ENCODE data around the gene RIPOR2.

RIPOR2 gene

GRCh38 chr6:24838994-24839393 is 96.8 kb downstream of the RIPOR2 start:
- TF ChIP-seq EZH2phosphoT487 (IDR thresholded peaks at IDR 0.05; ENCODE audit: low read depth), result no peak
- TF ChIP-seq, protein P1, sequence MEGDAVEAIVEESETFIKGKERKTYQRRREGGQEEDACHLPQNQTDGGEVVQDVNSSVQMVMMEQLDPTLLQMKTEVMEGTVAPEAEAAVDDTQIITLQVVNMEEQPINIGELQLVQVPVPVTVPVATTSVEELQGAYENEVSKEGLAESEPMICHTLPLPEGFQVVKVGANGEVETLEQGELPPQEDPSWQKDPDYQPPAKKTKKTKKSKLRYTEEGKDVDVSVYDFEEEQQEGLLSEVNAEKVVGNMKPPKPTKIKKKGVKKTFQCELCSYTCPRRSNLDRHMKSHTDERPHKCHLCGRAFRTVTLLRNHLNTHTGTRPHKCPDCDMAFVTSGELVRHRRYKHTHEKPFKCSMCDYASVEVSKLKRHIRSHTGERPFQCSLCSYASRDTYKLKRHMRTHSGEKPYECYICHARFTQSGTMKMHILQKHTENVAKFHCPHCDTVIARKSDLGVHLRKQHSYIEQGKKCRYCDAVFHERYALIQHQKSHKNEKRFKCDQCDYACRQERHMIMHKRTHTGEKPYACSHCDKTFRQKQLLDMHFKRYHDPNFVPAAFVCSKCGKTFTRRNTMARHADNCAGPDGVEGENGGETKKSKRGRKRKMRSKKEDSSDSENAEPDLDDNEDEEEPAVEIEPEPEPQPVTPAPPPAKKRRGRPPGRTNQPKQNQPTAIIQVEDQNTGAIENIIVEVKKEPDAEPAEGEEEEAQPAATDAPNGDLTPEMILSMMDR (IDR thresholded peaks at IDR 0.05; ENCODE audit: low read depth, low read length), result no peak

GRCh38 chr6:24838081-24838480 is 97.7 kb downstream of the RIPOR2 start:
- no peak overlapping the region for H3K4me2 ChIP-seq (ENCODE audit: low read length)
- H3K27ac ChIP-seq (ENCODE audit: low read length), result no peak overlapping the region
- H3K9ac ChIP-seq (ENCODE audit: low read length), result no peak overlapping the region
- H4K20me1 ChIP-seq (ENCODE audit: insufficient read depth, low read length), result peaks cover 3% of the 10 kb centered on the region; the same call in 1 of the 2 replicates
- H3K36me3 ChIP-seq (replicated peaks; ENCODE audit: low read depth, low read length), result peaks cover 65% of the 10 kb centered on the region
- no peaks in the 10 kb centered on the region for H3K79me2 ChIP-seq (ENCODE audit: low read length)
- no peaks in the 10 kb centered on the region for H3K27me3 ChIP-seq (ENCODE audit: low read depth, low read length)
- H3K4me3 ChIP-seq (ENCODE audit: low read length), result no peak overlapping the region
- no peaks in the 10 kb centered on the region for H3K4me1 ChIP-seq (ENCODE audit: low read length)
- TF ChIP-seq, protein P1 (IDR thresholded peaks at IDR 0.05; ENCODE audit: low read depth, low read length), result no peak
- no peak for TF ChIP-seq EZH2phosphoT487 (IDR thresholded peaks at IDR 0.05; ENCODE audit: low read depth)
- H2AFZ ChIP-seq (ENCODE audit: low read depth, low read length), result no peak overlapping the region
- H3K9me3 ChIP-seq (ENCODE audit: insufficient read depth, low read length), result no peaks in the 10 kb centered on the region

More at GRCh38 chr6:24838994-24839393, 96.8 kb downstream of the RIPOR2 start:
- Histone ChIP-seq H3K27me3 (ENCODE audit: low read depth, low read length) (no peaks in the 10 kb centered on the region), H3K4me3 (ENCODE audit: low read length) (no peak overlapping the region), H3K36me3 (replicated peaks; ENCODE audit: low read depth, low read length) (peaks cover 66% of the 10 kb centered on the region), H3K9me3 (ENCODE audit: insufficient read depth, low read length) (no peaks in the 10 kb centered on the region), H3K4me2 (ENCODE audit: low read length) (no peak overlapping the region), H3K4me1 (ENCODE audit: low read length) (no peaks in the 10 kb centered on the region), H2AFZ (ENCODE audit: low read depth, low read length) (no peak overlapping the region), H3K27ac (ENCODE audit: low read length) (no peak overlapping the region), H3K9ac (ENCODE audit: low read length) (no peak overlapping the region), H4K20me1 (ENCODE audit: insufficient read depth, low read length) (peaks cover 3% of the 10 kb centered on the region; the same call in 1 of the 2 replicates), H3K79me2 (ENCODE audit: low read length) (no peaks in the 10 kb centered on the region)

DNA sequence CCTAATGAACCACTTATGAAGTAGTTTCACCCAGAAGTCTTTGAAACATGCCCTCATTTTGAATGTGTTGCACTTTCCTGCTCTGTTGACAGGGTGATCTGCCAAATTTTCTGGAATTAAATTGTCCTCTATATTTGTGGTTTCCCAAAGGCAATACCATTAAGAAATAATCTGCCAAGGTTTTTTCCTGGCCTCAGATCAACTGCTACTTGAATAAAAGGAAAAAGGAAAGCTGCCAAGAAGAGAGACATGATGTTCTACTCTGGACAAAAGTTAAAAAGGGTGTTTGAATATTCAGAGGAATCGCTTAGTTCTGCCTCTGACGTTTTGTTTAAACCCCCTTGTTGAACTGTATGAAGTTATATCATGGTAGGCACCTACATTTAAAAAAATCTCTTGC is 99.7 kb downstream of the RIPOR2 start:
- H3K4me2 ChIP-seq (ENCODE audit: low read length), result no peak overlapping the region
- H4K20me1 ChIP-seq (ENCODE audit: insufficient read depth, low read length), result peaks cover under 1% of the 10 kb centered on the region; the same call in 1 of the 2 replicates
- H3K9ac ChIP-seq (ENCODE audit: low read length), result no peak overlapping the region
- H3K9me3 ChIP-seq (ENCODE audit: insufficient read depth, low read length), result no peaks in the 10 kb centered on the region
- H2AFZ ChIP-seq (ENCODE audit: low read depth, low read length), result no peak overlapping the region
- no peaks in the 10 kb centered on the region for H3K79me2 ChIP-seq (ENCODE audit: low read length)
- H3K36me3 ChIP-seq (replicated peaks; ENCODE audit: low read depth, low read length), result peaks cover 67% of the 10 kb centered on the region
- H3K4me1 ChIP-seq (ENCODE audit: low read length), result no peaks in the 10 kb centered on the region
- no peak overlapping the region for H3K4me3 ChIP-seq (ENCODE audit: low read length)
- no peak overlapping the region for H3K27ac ChIP-seq (ENCODE audit: low read length)
- H3K27me3 ChIP-seq (ENCODE audit: low read depth, low read length), result no peaks in the 10 kb centered on the region
- TF ChIP-seq, protein P1 (IDR thresholded peaks at IDR 0.05; ENCODE audit: low read depth, low read length), result no peak
- TF ChIP-seq EZH2phosphoT487 (IDR thresholded peaks at IDR 0.05; ENCODE audit: low read depth), result no peak

GRCh38 chr6:24833711-24834386 is 101.9 kb downstream of the RIPOR2 start:
- Histone ChIP-seq H3K9me3 (ENCODE audit: insufficient read depth, low read length) (no peaks in the 10 kb centered on the region), H3K4me3 (ENCODE audit: low read length) (no peak overlapping the region), H3K4me2 (ENCODE audit: low read length) (no peak overlapping the region), H3K79me2 (ENCODE audit: low read length) (no peaks in the 10 kb centered on the region), H3K27ac (ENCODE audit: low read length) (no peak overlapping the region), H4K20me1 (ENCODE audit: insufficient read depth, low read length) (no peaks in the 10 kb centered on the region), H2AFZ (ENCODE audit: low read depth, low read length) (no peak overlapping the region), H3K4me1 (ENCODE audit: low read length) (no peaks in the 10 kb centered on the region), H3K9ac (ENCODE audit: low read length) (no peak overlapping the region), H3K36me3 (replicated peaks; ENCODE audit: low read depth, low read length) (peaks cover 56% of the 10 kb centered on the region), H3K27me3 (ENCODE audit: low read depth, low read length) (no peaks in the 10 kb centered on the region)
- TF ChIP-seq EZH2phosphoT487 (IDR thresholded peaks at IDR 0.05; ENCODE audit: low read depth), result no peak
- TF ChIP-seq, protein P1 (IDR thresholded peaks at IDR 0.05; ENCODE audit: low read depth, low read length), result no peak

All from OCI-LY3 (cell line).